HG02623 (cell line): ENCODE results near the gene CCDC88C.
A peak's percentile ranks its signal among the peaks of the same experiment; 100 is the strongest.

ENCODE experiments used
- ATAC-seq: cut with Tn5 transposase; IDR thresholded peaks from one replicate; pipeline ENCODE4 v1.9.1; 2021; ENCODE audit warnings: moderate library complexity; ENCODE audit not compliant: unreplicated experiment

The CCDC88C gene

DNA sequence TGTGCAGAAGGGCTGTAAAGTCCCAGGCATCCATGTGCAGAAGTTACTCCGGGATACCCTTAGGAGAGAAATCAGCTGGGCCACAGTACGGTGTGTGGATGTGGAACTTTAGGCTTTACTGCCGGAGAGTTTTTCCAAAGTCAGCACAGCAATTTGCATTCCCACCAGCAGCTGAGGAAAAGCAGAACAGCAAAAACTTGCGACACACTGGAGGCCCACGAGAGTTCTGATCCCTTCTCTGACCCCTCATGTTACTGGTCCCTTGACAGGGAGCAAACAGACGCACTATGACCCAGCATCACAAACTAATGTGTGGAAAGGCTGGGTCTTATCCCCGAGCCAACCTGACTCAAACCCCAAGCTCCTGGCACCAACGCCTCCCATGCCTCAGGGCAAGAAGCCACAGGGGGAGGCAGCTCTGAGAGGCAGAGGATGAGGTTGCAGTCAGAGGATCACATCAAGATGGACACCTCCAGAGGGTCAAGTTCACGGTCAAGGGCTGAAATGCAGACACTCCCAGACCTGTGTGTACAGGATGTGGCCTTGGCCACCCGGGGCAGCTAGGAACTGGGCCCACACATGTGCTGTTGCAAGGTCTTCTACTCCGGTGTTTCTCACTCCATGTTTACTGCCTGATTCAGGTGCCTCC, 38.6 kb downstream of the CCDC88C start:
- no peak for ATAC-seq

DNA sequence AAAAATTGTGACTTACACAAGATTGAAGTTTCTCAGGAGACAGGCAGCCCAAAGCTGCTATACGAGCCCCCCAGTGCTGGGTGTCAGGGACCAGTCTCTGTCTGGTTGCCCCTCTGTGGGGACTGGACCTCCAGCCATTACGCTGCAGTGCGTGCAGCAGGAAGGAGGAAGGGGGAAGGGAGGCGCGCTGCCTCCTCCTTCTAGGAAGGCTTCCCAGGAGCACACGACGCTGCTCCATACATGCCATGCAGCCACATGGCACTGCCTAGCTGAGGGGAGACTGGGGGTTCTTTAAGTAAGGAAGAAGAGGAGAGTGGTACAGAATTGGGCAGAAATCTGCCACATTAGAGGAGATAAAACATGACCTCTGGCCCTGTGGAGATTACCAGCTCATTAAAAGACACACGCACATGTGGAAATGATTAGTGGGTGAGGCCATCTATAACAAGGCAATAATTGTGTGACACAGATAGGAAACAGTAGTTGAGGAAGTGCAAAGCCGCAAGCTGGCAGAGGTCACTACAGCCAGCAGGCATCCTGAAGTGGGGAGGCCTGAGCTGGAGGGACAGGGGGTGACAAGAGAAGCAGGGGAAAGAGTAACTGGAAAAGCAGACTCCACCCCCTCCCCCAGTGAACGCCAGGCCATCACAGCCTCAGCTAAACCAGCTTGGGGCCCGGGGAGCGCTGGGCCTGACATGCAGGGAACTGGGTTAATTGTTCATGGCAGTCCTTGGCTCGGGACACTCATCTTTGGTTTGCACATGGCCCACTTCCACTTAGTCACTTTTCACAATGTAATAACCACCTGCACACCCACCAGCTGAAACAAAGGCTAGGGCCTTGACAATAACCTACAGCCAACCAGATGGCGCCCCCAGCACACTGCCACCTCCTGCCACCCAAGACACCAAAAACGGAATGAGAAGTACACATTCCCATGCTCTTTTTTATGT, 39.6 kb downstream of the CCDC88C start:
- ATAC-seq = no peak

DNA sequence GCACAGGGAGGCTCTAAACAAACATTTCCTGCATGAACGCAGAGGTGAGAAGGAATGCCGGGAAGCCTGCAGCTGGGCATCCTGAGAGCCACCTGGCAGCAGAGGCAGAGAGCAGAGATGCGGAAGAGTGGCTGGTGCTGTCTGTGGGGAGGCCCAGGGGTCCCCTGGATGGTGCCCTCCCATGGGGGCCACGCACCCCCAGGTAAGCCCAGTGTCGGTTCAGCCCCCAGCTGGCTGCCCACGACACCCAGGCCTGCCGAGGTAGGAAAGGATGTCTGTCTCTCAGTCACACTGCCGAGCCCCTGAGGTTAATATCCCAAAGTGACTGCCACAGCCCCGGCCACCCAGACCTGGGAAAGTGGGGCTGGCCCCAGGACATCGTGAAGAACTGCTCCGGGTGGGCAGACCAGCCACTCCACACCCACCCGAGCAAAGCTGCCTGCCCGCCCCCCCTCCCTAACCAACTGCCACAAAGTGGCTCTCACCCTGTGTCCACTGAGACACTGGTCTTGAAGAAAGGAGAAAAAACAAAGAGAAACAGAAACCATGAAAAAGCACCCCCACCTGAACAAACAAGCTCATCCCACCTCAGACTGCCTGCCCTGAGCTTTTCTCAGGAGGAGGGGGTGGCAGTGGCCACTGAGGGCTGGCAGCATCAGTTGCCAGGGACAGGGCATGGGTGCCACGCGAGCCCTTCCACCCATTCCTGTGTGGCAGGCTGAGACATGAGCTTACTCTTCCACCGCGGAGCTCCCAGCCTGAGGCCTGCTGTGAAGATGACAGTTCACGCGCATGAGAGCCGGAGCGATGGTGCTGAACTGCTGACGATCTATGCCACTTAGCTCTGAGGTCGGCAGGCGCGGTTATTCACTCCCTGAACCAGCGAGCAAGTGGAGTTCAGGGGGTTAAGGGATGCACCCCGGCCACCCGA, 40.8 kb downstream of the CCDC88C start:
- ATAC-seq = no peak

DNA sequence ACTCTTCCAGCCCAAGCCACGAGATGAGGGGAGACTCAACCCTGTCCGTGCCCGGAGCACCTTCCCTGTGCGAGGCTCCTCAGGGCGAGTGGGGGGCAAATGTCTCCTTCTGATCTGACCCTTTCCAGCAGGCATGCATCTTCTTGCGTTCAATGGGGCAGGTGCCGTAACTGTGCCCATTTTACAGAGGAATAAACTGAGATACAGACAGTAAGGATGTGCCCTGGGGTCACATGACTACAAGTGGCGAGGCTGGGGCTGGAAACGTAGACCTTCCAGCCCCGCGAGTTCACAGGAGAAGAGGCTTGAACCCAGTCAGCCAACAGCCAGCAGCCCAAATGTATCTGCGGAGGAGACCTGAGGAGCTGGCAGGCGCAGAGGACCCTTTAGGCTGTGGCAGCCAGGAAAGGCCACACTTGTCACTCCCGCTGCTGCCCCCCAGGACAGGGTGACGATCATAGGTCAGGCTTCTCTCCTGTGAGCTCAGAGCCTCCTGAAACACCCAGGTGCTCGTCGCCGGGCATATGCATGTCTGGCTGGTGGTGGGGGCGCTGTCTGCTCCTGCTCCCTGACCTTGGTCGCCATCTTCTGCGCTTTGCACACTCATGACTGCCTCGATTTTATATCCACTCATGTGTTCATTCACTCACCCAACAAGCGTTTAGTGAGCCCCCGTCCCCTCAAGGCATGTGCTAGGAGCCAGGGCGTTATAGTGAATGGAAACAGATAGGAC, 41.7 kb downstream of the CCDC88C start:
- ATAC-seq = no peak

DNA sequence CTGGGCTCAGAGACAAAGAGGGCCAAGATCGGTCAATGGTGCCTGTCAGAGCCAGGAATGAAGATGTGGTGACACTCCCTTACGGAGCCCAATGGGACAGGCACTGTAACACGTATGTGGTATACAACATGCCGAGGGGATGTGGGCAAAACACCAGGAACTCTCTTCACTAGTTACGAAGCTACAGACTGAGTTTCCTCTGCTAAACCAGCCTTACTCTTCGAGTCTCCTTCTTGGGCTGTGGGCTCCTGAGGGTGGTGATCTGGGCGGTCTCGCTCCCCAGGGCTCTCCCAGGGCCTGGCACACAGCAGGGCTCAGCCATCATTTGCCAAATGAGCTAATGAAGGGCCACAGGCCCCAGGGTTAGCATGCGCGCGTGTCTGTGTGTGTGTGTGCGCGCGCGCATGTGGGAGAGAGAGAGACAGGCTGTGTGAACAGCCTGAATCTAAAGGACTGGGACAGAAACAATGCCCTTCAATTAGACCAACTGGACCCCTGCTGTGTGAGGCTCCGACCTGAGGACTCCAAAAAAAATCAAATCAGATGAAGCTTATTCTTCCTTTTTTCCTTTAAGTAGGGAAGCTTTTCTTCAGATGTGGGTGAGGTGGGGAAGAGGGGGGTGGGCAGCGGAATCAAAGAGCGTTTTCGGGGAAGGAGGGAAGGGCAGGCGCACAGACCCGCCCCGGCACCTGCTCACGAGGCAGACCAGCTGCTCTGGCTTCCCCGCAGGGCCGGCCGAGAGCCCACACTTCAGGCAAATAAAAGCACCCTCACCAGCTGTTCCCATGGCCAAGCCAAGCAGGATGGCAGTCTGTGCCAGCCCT, 42.5 kb downstream of the CCDC88C start:
- ATAC-seq = no peak

DNA sequence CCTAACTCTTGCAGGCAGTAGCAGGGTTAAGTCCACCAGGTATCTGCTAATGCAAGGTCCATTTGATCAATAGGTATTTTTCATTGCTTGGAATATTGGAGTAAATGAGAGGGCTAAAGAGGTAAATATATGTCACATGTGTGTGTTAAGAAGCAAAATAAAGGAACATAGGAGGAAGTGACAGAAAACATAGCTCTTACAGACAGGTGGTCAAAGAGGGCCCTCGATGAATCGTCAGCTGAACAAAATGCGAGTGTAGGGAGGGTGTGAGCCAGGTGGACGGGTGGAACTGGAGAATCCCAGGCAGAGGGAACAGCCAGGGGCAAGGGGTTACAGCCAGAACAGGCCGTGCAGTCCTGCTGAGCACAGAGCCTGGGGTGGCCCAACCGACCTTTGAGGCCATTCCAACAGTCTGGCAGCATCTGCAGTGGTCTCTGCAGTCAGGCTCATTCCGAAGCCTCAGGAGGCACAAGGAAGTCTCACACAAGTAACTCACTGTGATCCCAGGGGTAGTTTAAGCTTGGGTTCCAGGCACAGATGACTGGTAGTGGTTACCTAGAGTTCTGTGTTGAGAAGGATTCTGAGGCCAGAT, 43.2 kb downstream of the CCDC88C start:
- ATAC-seq = no peak

DNA sequence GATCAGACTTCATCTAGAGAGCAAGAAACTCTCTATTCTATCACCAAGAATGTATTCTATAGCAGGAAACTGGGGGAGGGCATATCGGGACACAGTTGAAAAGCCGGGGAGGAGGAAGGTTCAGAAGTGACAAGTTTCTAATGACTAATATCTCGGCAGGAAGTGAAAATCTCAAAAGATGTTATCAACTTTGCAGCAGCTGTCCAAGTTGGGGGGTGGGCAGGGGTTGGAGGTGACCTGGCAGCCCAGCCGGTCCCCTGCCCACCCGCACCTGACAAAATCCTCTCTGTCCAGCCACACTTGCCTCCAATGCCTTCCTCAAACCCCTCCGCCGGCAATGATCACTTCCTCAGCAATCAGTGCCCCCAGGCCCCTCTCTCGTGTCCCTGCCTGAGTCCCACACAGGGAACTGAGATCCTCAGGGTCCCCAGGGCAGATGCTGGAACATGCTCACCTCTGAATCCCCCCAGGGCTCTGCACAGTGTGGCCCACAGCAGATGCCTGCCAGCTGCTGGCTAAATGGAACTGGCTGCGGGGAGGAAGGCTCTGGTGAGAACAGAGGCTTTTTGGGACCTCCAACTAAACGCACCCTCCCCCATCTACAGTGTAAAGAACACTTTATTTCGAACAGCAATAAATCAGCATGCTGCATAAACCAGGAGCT, 43.9 kb downstream of the CCDC88C start:
- peak; percentile 60 for ATAC-seq

DNA sequence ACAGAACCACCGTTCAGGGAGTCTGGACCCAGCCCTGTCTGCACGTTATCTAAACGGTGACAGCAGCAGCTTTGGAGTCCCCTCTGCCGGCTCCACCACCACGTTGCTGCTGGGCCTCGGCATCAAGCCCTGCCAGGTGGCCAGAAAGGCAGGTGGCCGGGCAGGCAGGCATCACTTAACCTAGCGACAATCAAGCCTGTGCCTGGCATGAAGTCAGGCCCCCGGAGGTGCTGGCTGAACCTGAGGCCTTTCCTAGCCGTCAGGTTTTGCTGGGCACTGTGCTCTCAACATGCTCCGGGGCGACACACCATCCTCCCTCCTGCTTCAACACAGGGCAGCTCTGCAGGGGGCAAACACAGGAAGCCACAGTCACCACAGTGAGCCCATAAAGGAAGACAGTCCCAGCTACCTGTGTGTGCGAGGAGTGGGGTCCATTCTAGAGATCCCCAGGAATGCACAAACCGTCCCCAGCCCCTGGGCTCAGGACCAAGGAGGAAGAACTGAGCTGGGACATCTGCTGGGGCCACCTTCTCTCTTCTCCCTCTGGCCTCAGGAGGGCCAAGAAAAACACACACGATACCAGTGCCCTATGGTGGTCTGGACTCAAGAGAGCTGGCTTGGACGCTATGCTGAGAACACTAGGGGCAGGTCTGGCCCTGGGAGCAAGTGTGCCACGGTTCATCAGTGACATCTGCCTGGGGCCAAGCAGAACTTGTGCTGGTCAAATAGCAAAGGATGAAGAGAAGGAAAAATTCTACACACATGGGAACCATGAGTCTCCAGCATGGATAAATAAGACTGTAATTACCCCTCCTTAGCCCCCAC, 44.7 kb downstream of the CCDC88C start:
- no peak for ATAC-seq

DNA sequence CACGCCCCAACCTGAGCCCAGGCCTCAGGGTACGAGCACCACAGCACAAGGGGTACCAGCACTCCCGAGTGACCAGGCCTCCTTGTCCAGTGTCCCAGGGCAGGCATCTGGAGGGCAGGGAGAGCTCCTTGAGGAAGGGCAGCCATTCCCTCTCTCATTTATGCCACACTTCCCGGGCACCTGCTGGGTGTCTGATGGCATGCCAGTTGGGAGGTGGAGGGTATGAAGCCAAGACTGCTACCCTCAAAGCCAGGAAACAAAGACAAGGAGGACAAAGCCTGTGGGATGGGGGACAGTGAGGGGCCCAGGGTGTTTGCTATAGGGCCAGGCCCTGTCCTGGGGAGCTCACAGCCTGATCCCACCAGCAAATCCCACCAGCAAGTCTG, 45.6 kb downstream of the CCDC88C start:
- ATAC-seq = no peak

DNA sequence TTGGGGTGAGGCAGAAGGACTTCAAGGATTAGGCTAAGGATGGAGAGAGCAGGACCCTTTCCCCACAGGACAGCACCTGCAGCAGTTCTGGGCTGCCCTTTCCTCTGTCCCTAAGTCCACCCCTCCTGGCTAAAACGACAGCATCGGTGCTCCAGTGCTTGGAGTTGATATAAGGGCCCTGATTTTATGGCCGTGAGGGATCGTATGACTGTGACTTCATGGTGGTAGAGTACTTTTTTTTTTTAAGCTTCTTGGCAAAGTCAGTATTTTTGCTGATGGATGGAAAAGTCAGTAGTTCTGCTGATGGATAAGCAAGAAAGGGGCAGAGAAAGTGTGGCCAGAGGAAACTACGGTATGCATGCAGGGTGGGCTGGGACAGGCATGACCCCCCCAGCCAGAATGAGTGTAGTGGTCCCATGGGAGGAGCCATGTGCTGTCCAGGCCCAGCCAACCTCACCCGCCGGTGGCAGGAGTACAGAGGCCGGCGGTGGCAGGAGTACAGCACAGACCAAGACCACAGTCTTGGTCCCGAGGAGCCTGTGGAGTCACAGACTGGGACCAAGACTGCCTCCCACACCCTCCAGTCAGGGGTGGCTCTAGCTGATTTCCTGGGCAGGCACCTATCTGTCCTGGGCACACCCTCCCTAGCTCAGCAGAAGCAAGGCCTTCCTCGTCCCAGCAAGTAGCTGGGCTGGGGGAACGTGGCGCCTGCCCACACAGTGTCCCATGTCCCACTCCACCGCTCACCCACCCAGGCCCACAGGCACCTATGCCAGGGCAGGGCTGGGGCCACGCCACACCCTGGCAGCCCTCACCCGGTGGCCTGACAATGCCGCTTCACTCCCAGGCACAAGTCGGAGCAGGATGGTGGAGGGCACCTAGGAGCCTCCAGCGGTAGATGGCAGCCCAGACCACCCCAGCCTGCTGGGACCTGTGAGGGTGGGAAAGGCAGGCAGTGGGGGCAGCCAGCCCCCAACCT, 46.3 kb downstream of the CCDC88C start:
- ATAC-seq = no peak

DNA sequence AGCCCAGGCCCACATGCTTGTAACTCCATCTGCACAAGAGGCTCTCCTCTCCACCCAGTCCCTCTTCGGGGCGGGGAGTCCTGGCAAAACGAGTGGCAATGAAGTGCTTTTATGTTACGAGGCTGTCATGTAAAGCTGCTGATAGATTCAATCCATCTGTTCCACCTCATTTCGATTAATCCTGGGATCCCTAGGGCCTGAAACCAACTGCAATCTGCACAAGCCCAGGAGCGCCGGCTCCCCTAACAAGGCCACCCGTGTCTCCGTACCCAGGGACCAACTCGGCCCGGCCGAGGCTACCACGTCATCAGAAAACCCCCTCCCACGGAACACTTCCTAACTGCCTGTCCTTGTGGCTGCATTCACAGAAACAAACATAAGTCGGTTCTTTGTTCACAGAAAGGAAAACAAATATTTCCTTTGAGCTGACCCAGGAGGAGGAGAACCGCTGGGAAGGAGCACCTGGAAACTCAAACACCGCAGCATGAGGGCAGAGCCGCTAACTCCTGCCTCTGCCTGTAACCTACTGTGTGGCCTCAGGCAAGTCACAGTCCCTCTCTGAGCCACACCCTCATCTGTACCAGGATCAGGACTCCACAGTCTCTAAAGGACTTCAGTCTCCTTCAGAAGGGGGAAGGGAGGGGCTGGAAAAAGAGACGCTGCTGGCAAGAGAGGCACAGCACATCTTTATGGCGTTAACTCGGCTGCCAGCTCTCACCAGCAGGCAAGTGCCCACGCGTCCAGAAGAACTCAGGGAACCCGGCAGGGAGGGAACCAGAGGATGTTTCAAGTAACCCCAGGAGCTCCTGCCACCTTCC, 47.8 kb downstream of the CCDC88C start:
- no peak for ATAC-seq

DNA sequence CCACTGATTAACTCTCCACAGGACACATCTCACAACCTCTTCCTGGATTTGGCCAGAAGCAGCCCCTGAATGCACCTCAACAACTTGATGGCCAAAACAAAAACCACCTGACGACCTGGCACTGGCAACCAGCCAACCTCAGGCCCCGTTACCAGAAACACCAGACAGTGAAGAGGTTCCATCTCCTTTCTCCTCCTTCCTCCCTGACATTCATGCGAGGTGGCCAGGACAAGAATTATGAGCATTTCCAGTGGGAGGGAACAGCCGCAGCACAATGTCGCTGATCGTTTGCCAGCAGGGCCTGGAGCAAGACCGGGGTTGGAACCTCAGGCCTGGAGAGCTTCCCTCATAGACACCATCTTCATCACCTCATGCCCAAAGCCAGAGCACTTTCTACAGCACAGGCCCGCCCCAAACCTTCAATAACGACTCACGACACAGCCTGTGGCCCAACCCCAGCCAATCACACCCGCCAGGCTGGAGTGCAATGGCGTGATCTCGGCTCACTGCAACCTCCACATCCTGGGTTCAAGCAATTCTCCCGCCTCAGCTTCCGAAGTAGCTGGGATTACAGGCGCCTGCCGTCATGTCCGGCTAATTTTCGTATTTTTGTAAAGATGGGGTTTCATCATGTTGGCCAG, 48.7 kb downstream of the CCDC88C start:
- ATAC-seq = no peak

DNA sequence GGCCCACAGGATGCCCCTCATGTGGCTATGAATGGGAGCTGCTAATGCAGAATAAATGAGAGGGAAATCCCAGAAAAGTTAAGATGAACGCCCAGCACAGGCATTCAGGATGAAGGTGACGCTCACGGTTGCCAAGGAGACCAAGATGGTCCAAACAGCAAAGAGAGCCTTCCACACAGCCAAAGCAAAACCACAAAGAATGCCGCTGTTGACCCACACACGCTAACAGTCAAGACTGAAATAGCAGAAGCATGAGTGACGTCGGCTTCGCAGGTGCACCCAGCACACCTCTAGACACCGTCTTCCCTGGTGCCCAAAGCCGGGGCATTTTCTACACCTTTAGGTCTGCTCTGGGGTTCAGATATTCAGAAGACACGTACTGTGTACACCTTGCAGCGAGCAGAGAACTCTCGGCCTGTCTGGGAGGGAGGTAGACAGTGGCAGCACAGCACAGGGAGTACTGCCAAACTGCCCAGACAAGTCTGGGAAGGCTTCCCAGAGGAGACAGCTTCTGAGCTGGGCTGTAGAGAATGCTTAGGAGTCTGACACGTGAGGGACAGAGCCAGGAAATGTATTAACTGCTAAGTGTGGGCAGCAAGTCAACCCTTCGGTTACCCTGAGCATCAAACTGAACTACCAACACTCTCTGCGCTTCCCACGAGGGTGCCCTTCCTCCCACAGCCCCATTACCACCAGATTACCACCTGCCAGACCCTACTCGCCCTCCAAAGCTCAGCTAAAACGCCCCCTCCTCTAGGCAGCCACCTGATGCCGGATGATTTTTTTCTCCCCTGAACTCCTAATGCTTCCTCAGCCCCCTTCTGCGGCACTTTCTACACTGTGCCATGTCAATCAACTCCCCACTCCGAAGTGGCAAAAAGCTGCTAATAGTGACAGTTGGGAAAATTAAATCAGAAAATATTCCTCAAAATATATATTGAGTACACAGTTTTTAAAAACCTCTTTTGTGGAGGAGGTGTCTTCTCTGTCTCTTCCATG, 50.1 kb downstream of the CCDC88C start:
- peak; percentile 73 for ATAC-seq

DNA sequence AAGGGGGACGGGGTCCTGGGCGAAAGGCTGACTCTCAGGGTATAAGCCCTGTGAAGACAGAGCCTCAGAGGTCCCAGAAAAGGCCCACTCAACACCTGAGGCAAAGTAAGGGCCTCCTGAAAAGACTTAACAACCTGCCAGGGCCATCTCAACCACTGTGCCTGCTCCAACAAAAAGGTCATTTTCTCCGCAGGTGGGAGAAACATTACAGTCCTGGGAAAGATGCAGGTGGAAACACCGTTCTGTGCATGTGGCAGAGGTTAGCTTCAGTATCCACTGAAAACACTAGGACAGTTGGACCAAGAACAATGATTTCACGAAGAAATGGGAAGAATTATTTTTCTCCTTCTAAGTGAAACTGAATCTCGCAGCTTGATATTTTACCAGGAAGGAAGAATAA, 50.9 kb downstream of the CCDC88C start:
- ATAC-seq = no peak
